Measurements from ENCODE around the gene SIK3. TPM values are rescaled to one million over a fixed set of nuclear protein-coding genes. Genes with fewer than 3 reads are reported as not detected.

The SIK3 gene
- polyA plus RNA-seq, 1 of the 3 experiments (the other 2 are of a cell fraction) = 5.1 TPM

- no peak overlapping the region for H3K27ac ChIP-seq (ENCODE audit: low read depth in 2 of 2, low read length in 1 of 2)
- no peak overlapping the region for H3K9ac ChIP-seq
- no peaks in the 10 kb centered on the region for H3K9me2 ChIP-seq
- TF ChIP-seq ZBTB33 (IDR thresholded peaks at IDR 0.05; ENCODE audit: borderline replicate concordance, low read depth) = no peak
- H3F3A ChIP-seq (replicated peaks; ENCODE audit: insufficient read depth) = no peaks in the 10 kb centered on the region
- no peaks in the 10 kb centered on the region for H3K79me2 ChIP-seq (ENCODE audit: insufficient read depth)
- no peaks in the 10 kb centered on the region for H3K36me3 ChIP-seq (replicated peaks in 1 of 2; ENCODE audit: control insufficient read depth in 1 of 2, insufficient read depth in 2 of 2, low read length in 1 of 2)
- H3K4me2 ChIP-seq = no peak overlapping the region
- no peaks in the 10 kb centered on the region for H4K20me1 ChIP-seq (ENCODE audit: insufficient read depth)
- H3K4me3 ChIP-seq (ENCODE audit: low read depth in 2 of 2, low read length in 1 of 2) = no peak overlapping the region
- no peaks in the 10 kb centered on the region for H3K4me1 ChIP-seq (ENCODE audit: control insufficient read depth in 1 of 2, insufficient read depth in 2 of 2, low read depth in 1 of 2, low read length in 1 of 2)
- DNase-seq = no peak
- ChIA-PET CTCF (interaction anchor here (0.6 to 2.5 kb wide), 4 partner anchors 11 to 246 kb away, joined by 3 to 13 read pairs (median 4); no protein-coding TSS in a partner anchor), POLR2A (no interaction called here)
- no peak overlapping the region for H2AFZ ChIP-seq (ENCODE audit: low read depth)
- no peaks in the 10 kb centered on the region; the same call in 1 of the 2 replicates for H3K27me3 ChIP-seq (ENCODE audit: insufficient read depth)
- H3K9me3 ChIP-seq = no peaks in the 10 kb centered on the region
- 71% methylated on average over 7 of the region's 7 CpGs for WGBS (ENCODE audit: low lambda C conversion rate)
Measured at GRCh38 chr11:117126223-117126965, 28.2 kb upstream of the SIK3 start.

GRCh38 chr11:117122556-117122955, 24.3 kb upstream of the SIK3 start:
- no peaks in the 10 kb centered on the region for H3K9me2 ChIP-seq
- H4K20me1 ChIP-seq (ENCODE audit: insufficient read depth) = no peaks in the 10 kb centered on the region
- DNase-seq = no peak
- 64% methylated on average over 5 of the region's 5 CpGs for WGBS (ENCODE audit: low lambda C conversion rate)
- H3K9me3 ChIP-seq = no peaks in the 10 kb centered on the region
- H3K4me2 ChIP-seq = no peak overlapping the region
- CTCF ChIA-PET = interaction anchor here (0.7 to 2.2 kb wide), 5 partner anchors 12 to 390 kb away, joined by 3 to 14 read pairs (median 3); no protein-coding TSS in a partner anchor
- H3K27ac ChIP-seq (ENCODE audit: low read depth in 2 of 2, low read length in 1 of 2) = no peak overlapping the region
- no peaks in the 10 kb centered on the region for H3F3A ChIP-seq (replicated peaks; ENCODE audit: insufficient read depth)
- TF ChIP-seq RCOR1 (IDR thresholded peaks at IDR 0.05; ENCODE audit: low read length) (no peak), YY1 (IDR thresholded peaks at IDR 0.05; ENCODE audit: low read depth) (no peak), ZBTB33 (IDR thresholded peaks at IDR 0.05; ENCODE audit: borderline replicate concordance, low read depth) (no peak), NRF1 (IDR thresholded peaks at IDR 0.05; ENCODE audit: low read depth, low read length) (no peak), RAD21 (IDR thresholded peaks at IDR 0.05; ENCODE audit: low read length) (no peak), JUND (IDR thresholded peaks at IDR 0.05) (no peak), TCF12 (IDR thresholded peaks at IDR 0.05) (no peak)
- no peaks in the 10 kb centered on the region for H3K36me3 ChIP-seq (replicated peaks in 1 of 2; ENCODE audit: control insufficient read depth in 1 of 2, insufficient read depth in 2 of 2, low read length in 1 of 2)
- H3K4me3 ChIP-seq (ENCODE audit: low read depth in 2 of 2, low read length in 1 of 2) = no peak overlapping the region
- POLR2A ChIA-PET = no interaction called here
- H3K4me1 ChIP-seq (ENCODE audit: control insufficient read depth in 1 of 2, insufficient read depth in 2 of 2, low read depth in 1 of 2, low read length in 1 of 2) = no peaks in the 10 kb centered on the region
- no peak overlapping the region for H2AFZ ChIP-seq (ENCODE audit: low read depth)
- no peaks in the 10 kb centered on the region for H3K79me2 ChIP-seq (ENCODE audit: insufficient read depth)
- H3K27me3 ChIP-seq (ENCODE audit: insufficient read depth) = no peaks in the 10 kb centered on the region; the same call in 1 of the 2 replicates
- no peak overlapping the region for H3K9ac ChIP-seq
